CD4-positive, alpha-beta T cell (primary cell): ENCODE data around the gene RIIAD1. TPM values are rescaled to one million over a fixed set of nuclear protein-coding genes. Genes with fewer than 3 reads are reported as not detected.

Experiments
- ATAC-seq: fragments of 200-7000 bp; cut with Tn5 transposase; one replicate; pipeline ENCODE4 v1.10.0; 2022; ENCODE audit warnings: mild to moderate bottlenecking; ENCODE audit not compliant: poor library complexity
- CTCF ChIA-PET: fragments of 350-600 bp; sonication (Branson Sonifier 250); formaldehyde crosslinking; loops from one replicate; lab custom pipeline; 2021; ENCODE audit warnings: antibody characterized with exemption, inconsistent platforms; lab: Charles Lee
- POLR2A ChIA-PET: fragments of 350-600 bp; sonication (Branson Sonifier 250); formaldehyde crosslinking; loops from one replicate; lab custom pipeline; 2021; ENCODE audit warnings: antibody characterized with exemption, inconsistent platforms; lab: Charles Lee
- DNase-seq, 14 experiments: peaks; one replicate each; pipeline ENCODE4 v3.0.0-alpha.2; 2013 to 2020; ENCODE audit warnings: mixed read lengths in 2 of 14
- H3K27ac ChIP-seq, 2 donors: one replicate each; pipeline versions ENCODE4 v1.5.1 to v1.7.0; 2013; ENCODE audit warnings: low read length in 2 of 2, low read depth in 1 of 2, mild to moderate bottlenecking in 1 of 2
- H3K27me3 ChIP-seq, 2 experiments: 1 replicate in 1 of 2; 2 replicates in 1 of 2; pipeline versions ENCODE4 v1.6.1 to v1.7.0; 2013; ENCODE audit warnings: low read length in 2 of 2, control low read depth in 1 of 2, mild to moderate bottlenecking in 1 of 2, moderate library complexity in 1 of 2; ENCODE audit not compliant: insufficient read depth in 2 of 2, control insufficient read depth in 1 of 2
- H3K36me3 ChIP-seq: one replicate; pipeline ENCODE4 v1.6.1; 2013; ENCODE audit warnings: low read length, control low read depth; ENCODE audit not compliant: insufficient read depth
- H3K4me1 ChIP-seq: one replicate; pipeline ENCODE4 v1.6.1; 2013; ENCODE audit warnings: low read length, control low read depth; ENCODE audit not compliant: insufficient read depth
- H3K4me3 ChIP-seq: one replicate; pipeline ENCODE4 v1.5.1; 2013; ENCODE audit warnings: mild to moderate bottlenecking, low read length, moderate library complexity
- H3K9me3 ChIP-seq, 2 experiments: 1 replicate in 1 of 2; 2 replicates in 1 of 2; pipeline versions ENCODE4 v1.6.1 to v1.7.0; 2013; ENCODE audit warnings: low read length in 2 of 2, mild to moderate bottlenecking in 2 of 2, control low read depth in 1 of 2, moderate library complexity in 1 of 2; ENCODE audit not compliant: control insufficient read depth in 1 of 2, insufficient read depth in 1 of 2
- H3K27ac Mint-ChIP-seq: one replicate; pipeline ENCODE4 v1.8.0; 2020; ENCODE audit warnings: mixed read lengths
- H3K27me3 Mint-ChIP-seq: one replicate; pipeline ENCODE4 v1.8.0; 2021; ENCODE audit warnings: mixed read lengths
- H3K36me3 Mint-ChIP-seq: one replicate; pipeline ENCODE4 v1.8.0; 2021; ENCODE audit warnings: low read depth, mixed read lengths
- H3K4me1 Mint-ChIP-seq: one replicate; pipeline ENCODE4 v1.8.0; 2021; ENCODE audit warnings: low read depth, mixed read lengths
- H3K4me3 Mint-ChIP-seq: one replicate; pipeline ENCODE4 v1.8.0; 2020; ENCODE audit warnings: mild to moderate bottlenecking, mixed read lengths
- H3K9me3 Mint-ChIP-seq: one replicate; pipeline ENCODE4 v1.8.0; 2020; ENCODE audit warnings: mixed read lengths
- intact Hi-C, 2 experiments: fragments of 100-400 bp; cut with DNase I in 1 of 2; cut with micrococcal nuclease in 1 of 2; formaldehyde crosslinking; loops; one replicate each; pipeline versions ENCODE4 v1.15.1 to v1.9.0; 2023 to 2025; cut with DNase I, micrococcal nuclease
- total RNA-seq, 174 experiments: library from RNA in 2 of 174; stranded (reverse) in 2 of 174; gene quantifications; one replicate each; pipeline ENCODE4 v1.2.3 and lab custom pipeline; 2021 to 2026
- TF ChIP-seq, protein P1 (sequence below): fragments of 200-600 bp; IDR thresholded peaks from one replicate; pipeline ENCODE4 v1.8.0; 2022; ENCODE audit warnings: antibody characterized with exemption, mild to moderate bottlenecking

The RIIAD1 gene
- total RNA-seq, 2 experiments from 2014 or later, result not detected

DNA sequence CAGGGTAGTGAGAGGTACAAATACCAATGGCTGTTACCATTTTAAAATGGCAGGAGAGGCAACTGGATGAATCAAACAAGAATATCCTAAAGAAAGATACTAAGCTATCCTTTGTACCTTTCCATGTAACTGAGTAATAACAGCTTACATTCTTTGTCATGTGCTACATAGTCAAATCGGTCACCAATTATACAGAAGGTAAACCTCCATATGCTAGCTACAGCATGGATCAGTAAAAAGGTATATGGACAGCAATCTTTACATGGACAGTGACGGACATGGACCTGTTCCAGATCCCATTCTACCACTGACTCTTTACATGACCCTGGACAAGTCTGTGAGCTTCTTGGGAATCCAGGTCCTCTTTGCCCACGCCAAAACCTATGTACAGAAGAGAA, 55.3 kb downstream of the RIIAD1 start:
- DNase-seq (no peak), ATAC-seq (no peak)
- no peaks in the 10 kb centered on the region for H3K4me1 Mint-ChIP-seq
- no peak overlapping the region for H3K27ac Mint-ChIP-seq
- ChIA-PET CTCF (interaction anchor here (1.3 kb wide), 1 partner anchor 14 kb away, joined by 3 read pairs; the partner anchor contains the start of gene TDRKH), POLR2A (no interaction called here)
- TF ChIP-seq, protein P1, sequence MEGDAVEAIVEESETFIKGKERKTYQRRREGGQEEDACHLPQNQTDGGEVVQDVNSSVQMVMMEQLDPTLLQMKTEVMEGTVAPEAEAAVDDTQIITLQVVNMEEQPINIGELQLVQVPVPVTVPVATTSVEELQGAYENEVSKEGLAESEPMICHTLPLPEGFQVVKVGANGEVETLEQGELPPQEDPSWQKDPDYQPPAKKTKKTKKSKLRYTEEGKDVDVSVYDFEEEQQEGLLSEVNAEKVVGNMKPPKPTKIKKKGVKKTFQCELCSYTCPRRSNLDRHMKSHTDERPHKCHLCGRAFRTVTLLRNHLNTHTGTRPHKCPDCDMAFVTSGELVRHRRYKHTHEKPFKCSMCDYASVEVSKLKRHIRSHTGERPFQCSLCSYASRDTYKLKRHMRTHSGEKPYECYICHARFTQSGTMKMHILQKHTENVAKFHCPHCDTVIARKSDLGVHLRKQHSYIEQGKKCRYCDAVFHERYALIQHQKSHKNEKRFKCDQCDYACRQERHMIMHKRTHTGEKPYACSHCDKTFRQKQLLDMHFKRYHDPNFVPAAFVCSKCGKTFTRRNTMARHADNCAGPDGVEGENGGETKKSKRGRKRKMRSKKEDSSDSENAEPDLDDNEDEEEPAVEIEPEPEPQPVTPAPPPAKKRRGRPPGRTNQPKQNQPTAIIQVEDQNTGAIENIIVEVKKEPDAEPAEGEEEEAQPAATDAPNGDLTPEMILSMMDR, result no peak
- no peak overlapping the region for H3K4me3 Mint-ChIP-seq
- no peaks in the 10 kb centered on the region for H3K27me3 Mint-ChIP-seq
- H3K36me3 Mint-ChIP-seq, result peaks cover 73% of the 10 kb centered on the region
- Histone ChIP-seq H3K27me3 (no peaks in the 10 kb centered on the region), H3K27ac (no peak overlapping the region), H3K4me3 (no peak overlapping the region), H3K36me3 (peaks cover 74% of the 10 kb centered on the region), H3K4me1 (no peaks in the 10 kb centered on the region), H3K9me3 (no peaks in the 10 kb centered on the region)
- intact Hi-C loops, result no loop called here
- no peaks in the 10 kb centered on the region for H3K9me3 Mint-ChIP-seq

GRCh38 chr1:151777317-151777716, 56.0 kb downstream of the RIIAD1 start:
- H3K4me1 Mint-ChIP-seq, result no peaks in the 10 kb centered on the region
- no peaks in the 10 kb centered on the region for H3K27me3 Mint-ChIP-seq
- H3K4me3 ChIP-seq, result no peak overlapping the region
- H3K9me3 ChIP-seq, result no peaks in the 10 kb centered on the region
- peaks cover 76% of the 10 kb centered on the region for H3K36me3 ChIP-seq
- peaks cover 78% of the 10 kb centered on the region for H3K36me3 Mint-ChIP-seq
- H3K9me3 Mint-ChIP-seq, result no peaks in the 10 kb centered on the region
- TF ChIP-seq, protein P1, result no peak
- intact Hi-C loops, result no loop called here
- no peaks in the 10 kb centered on the region for H3K27me3 ChIP-seq
- H3K4me3 Mint-ChIP-seq, result no peak overlapping the region
- ChIA-PET POLR2A (no interaction called here), CTCF (interaction anchor here (0.7 to 1.3 kb wide), 2 partner anchors 13 to 68 kb away, joined by 3 to 4 read pairs; partner anchors contain the start of gene TDRKH)
- no peak overlapping the region for H3K27ac ChIP-seq
- no peak overlapping the region for H3K27ac Mint-ChIP-seq
- no peaks in the 10 kb centered on the region for H3K4me1 ChIP-seq
- DNase-seq (no peak), ATAC-seq (no peak)

Other genes with a start within 250 kb of the RIIAD1 start
- under 1 TPM; 0.08 to 0.28 TPM for gene CGN, start 210.1 kb upstream of the RIIAD1 start, total RNA-seq
- 1 to 10 TPM; 7.2 to 9.6 TPM for gene TUFT1, start 181.2 kb upstream of the RIIAD1 start, total RNA-seq
- 10 to 100 TPM; 13.2 to 13.3 TPM for gene SNX27, start 109.5 kb upstream of the RIIAD1 start, total RNA-seq
- gene CELF3, start 4.7 kb upstream of the RIIAD1 start, total RNA-seq, result not detected
- gene MRPL9, start 42.0 kb downstream of the RIIAD1 start, total RNA-seq, result 100 to 1,000 TPM; 152 to 164 TPM
- 1 to 10 TPM; 6.1 to 6.4 TPM for gene TDRKH, start 69.0 kb downstream of the RIIAD1 start, total RNA-seq
- gene LINGO4, start 83.9 kb downstream of the RIIAD1 start, total RNA-seq, result under 1 TPM; 0.06 to 0.16 TPM
- 1 to 10 TPM; 3.6 to 3.7 TPM for gene RORC, start 110.3 kb downstream of the RIIAD1 start, total RNA-seq
- gene C2CD4D, start 118.3 kb downstream of the RIIAD1 start, total RNA-seq, result under 1 TPM; 0.75 to 0.88 TPM
- gene THEM5, start 132.2 kb downstream of the RIIAD1 start, total RNA-seq, result not detected
- 10 to 100 TPM; 24.0 to 24.5 TPM for gene THEM4, start 188.0 kb downstream of the RIIAD1 start, total RNA-seq